Measurements from ENCODE around the gene STAG3. TPM values are rescaled to one million over a fixed set of nuclear protein-coding genes. Genes with fewer than 3 reads are reported as not detected.

Gene STAG3
- total RNA-seq, 2 donors from 2014 or later: 1.8 to 37.6 TPM

GRCh38 chr7:100204454-100204853, 26.7 kb downstream of the STAG3 start:
- H3K27ac ChIP-seq: no peak overlapping the region
- H3K4me1 ChIP-seq (replicated peaks): no peaks in the 10 kb centered on the region
- no peak overlapping the region for H3K4me3 ChIP-seq
- H3K27me3 ChIP-seq (replicated peaks; ENCODE audit: insufficient read depth): no peaks in the 10 kb centered on the region
- no peak for DNase-seq (ENCODE audit: low spot score)
- H3K36me3 ChIP-seq: no peaks in the 10 kb centered on the region
- WGBS: 83% methylated on average over 9 of the region's 9 CpGs
- H3K9me3 ChIP-seq: no peaks in the 10 kb centered on the region
- intact Hi-C loops (cut with DNase I): no loop called here
- TF ChIP-seq POLR2AphosphoS5 (IDR thresholded peaks at IDR 0.05) (no peak), CTCF (IDR thresholded peaks at IDR 0.05) (no peak), POLR2A (IDR thresholded peaks at IDR 0.05) (no peak)

- TF ChIP-seq POLR2A (IDR thresholded peaks at IDR 0.05) (no peak), CTCF (IDR thresholded peaks at IDR 0.05) (no peak), POLR2AphosphoS5 (IDR thresholded peaks at IDR 0.05) (no peak)
- Histone ChIP-seq H3K27me3 (replicated peaks; ENCODE audit: insufficient read depth) (no peaks in the 10 kb centered on the region), H3K27ac (no peak overlapping the region), H3K9me3 (no peaks in the 10 kb centered on the region), H3K4me1 (replicated peaks) (no peaks in the 10 kb centered on the region), H3K36me3 (no peaks in the 10 kb centered on the region), H3K4me3 (no peak overlapping the region)
- WGBS: 32% methylated on average over 6 of the region's 6 CpGs
- no peak for DNase-seq (ENCODE audit: low spot score)
- intact Hi-C loops (cut with DNase I): no loop called here
Measured at GRCh38 chr7:100208911-100209408, 31.2 kb downstream of the STAG3 start.

GRCh38 chr7:100209493-100209892, 31.8 kb downstream of the STAG3 start:
- H3K4me1 ChIP-seq (replicated peaks): no peaks in the 10 kb centered on the region
- H3K36me3 ChIP-seq: no peaks in the 10 kb centered on the region
- H3K9me3 ChIP-seq: no peaks in the 10 kb centered on the region
- 73% methylated on average over 6 of the region's 6 CpGs for WGBS
- TF ChIP-seq POLR2AphosphoS5 (IDR thresholded peaks at IDR 0.05) (no peak), POLR2A (IDR thresholded peaks at IDR 0.05) (no peak), CTCF (IDR thresholded peaks at IDR 0.05) (no peak)
- H3K4me3 ChIP-seq: no peak overlapping the region
- H3K27me3 ChIP-seq (replicated peaks; ENCODE audit: insufficient read depth): no peaks in the 10 kb centered on the region
- no peak for DNase-seq (ENCODE audit: low spot score)
- intact Hi-C loops (cut with DNase I): no loop called here
- no peak overlapping the region for H3K27ac ChIP-seq

GRCh38 chr7:100210805-100211204, 33.1 kb downstream of the STAG3 start:
- no peaks in the 10 kb centered on the region for H3K36me3 ChIP-seq
- H3K9me3 ChIP-seq: no peaks in the 10 kb centered on the region
- 81% methylated on average over 5 of the region's 5 CpGs for WGBS
- no peak overlapping the region for H3K27ac ChIP-seq
- DNase-seq (ENCODE audit: low spot score): no peak
- no peaks in the 10 kb centered on the region for H3K4me1 ChIP-seq (replicated peaks)
- H3K27me3 ChIP-seq (replicated peaks; ENCODE audit: insufficient read depth): no peaks in the 10 kb centered on the region
- no peak overlapping the region for H3K4me3 ChIP-seq
- intact Hi-C loops (cut with DNase I): no loop called here
- TF ChIP-seq CTCF (IDR thresholded peaks at IDR 0.05): no peak
- TF ChIP-seq POLR2A (IDR thresholded peaks at IDR 0.05): no peak
- TF ChIP-seq POLR2AphosphoS5 (IDR thresholded peaks at IDR 0.05): no peak

- no peak overlapping the region for H3K27ac ChIP-seq
- no peak for DNase-seq (ENCODE audit: low spot score)
- no peak overlapping the region for H3K4me3 ChIP-seq
- no peaks in the 10 kb centered on the region for H3K9me3 ChIP-seq
- intact Hi-C loops (cut with DNase I): no loop called here
- no peak for TF ChIP-seq CTCF (IDR thresholded peaks at IDR 0.05)
- TF ChIP-seq POLR2AphosphoS5 (IDR thresholded peaks at IDR 0.05): no peak
- no peak for TF ChIP-seq POLR2A (IDR thresholded peaks at IDR 0.05)
- no peaks in the 10 kb centered on the region for H3K4me1 ChIP-seq (replicated peaks)
- no peaks in the 10 kb centered on the region for H3K36me3 ChIP-seq
- 87% methylated on average over 7 of the region's 7 CpGs for WGBS
- no peaks in the 10 kb centered on the region for H3K27me3 ChIP-seq (replicated peaks; ENCODE audit: insufficient read depth)
Measured at GRCh38 chr7:100211342-100211780, 33.6 kb downstream of the STAG3 start.

All from prostate gland (tissue), 2 donors.